OCI-LY7 (cell line): ENCODE data around the gene GET4. TPM values are rescaled to one million over a fixed set of nuclear protein-coding genes. Genes with fewer than 3 reads are reported as not detected.

Experiments used
- BruUV-seq: library from RNA; stranded (reverse); fragments of 400-500 nt; replicated peaks from 2 replicates; lab custom pipeline; 2021; lab: Mats Ljungman, UMichigan
- CTCF ChIA-PET: fragments of 300-600 bp; sonication (Branson Sonifier 250); formaldehyde crosslinking; loops from one replicate; lab custom pipeline; 2022; ENCODE audit warnings: antibody characterized with exemption; ENCODE audit not compliant: unreplicated experiment; lab: Charles Lee
- POLR2A ChIA-PET: fragments of 300-600 bp; sonication (Branson Sonifier 250); formaldehyde crosslinking; loops from one replicate; lab custom pipeline; 2022; ENCODE audit warnings: antibody characterized with exemption; lab: Charles Lee
- DNase-seq: peaks from one replicate; pipeline ENCODE4 v3.0.0-alpha.2; 2015; ENCODE audit warnings: low spot score
- H2AFZ ChIP-seq: fragments of 200-600 bp; sonication (generic), shearing (Covaris generic); 2 replicates; pipeline ENCODE4 v1.6.1; 2014; ENCODE audit warnings: mild to moderate bottlenecking, antibody characterized with exemption, low read length, moderate library complexity
- H3K27ac ChIP-seq: fragments of 200-600 bp; sonication (generic); 2 replicates; pipeline ENCODE4 v1.5.1; 2014; ENCODE audit warnings: mixed run types, low read depth, mild to moderate bottlenecking, moderate library complexity, low read length, inconsistent platforms; ENCODE audit not compliant: poor library complexity, severe bottlenecking
- H3K36me3 ChIP-seq: fragments of 200-600 bp; sonication (generic); 2 replicates; pipeline ENCODE4 v1.6.1; 2014; ENCODE audit warnings: mild to moderate bottlenecking, antibody characterized with exemption, low read length, moderate library complexity, mixed read lengths; ENCODE audit not compliant: insufficient read depth
- H3K4me1 ChIP-seq: fragments of 200-600 bp; sonication (generic); 2 replicates; pipeline ENCODE4 v1.5.1; 2014; ENCODE audit warnings: mild to moderate bottlenecking, low read length; ENCODE audit not compliant: insufficient read depth, poor library complexity, severe bottlenecking
- H3K4me2 ChIP-seq: fragments of 200-600 bp; sonication (generic); 2 replicates; pipeline ENCODE4 v1.6.1; 2014; ENCODE audit warnings: mild to moderate bottlenecking, low read length
- H3K4me3 ChIP-seq: fragments of 200-600 bp; sonication (generic); 2 replicates; pipeline ENCODE4 v1.5.1; 2014; ENCODE audit warnings: mild to moderate bottlenecking, low read depth, low read length; ENCODE audit not compliant: poor library complexity, severe bottlenecking
- H3K79me2 ChIP-seq: fragments of 200-600 bp; sonication (generic); 2 replicates; pipeline ENCODE4 v1.6.1; 2016; ENCODE audit warnings: low read depth, mild to moderate bottlenecking, low read length, moderate library complexity, mixed read lengths; ENCODE audit not compliant: insufficient read depth
- H3K9me2 ChIP-seq: fragments of 200-600 bp; sonication (generic); 2 replicates; pipeline ENCODE4 v1.6.1; 2016; ENCODE audit warnings: mild to moderate bottlenecking, low read length, mixed read lengths; ENCODE audit not compliant: insufficient read depth
- H3K9me3 ChIP-seq: fragments of 200-600 bp; sonication (generic); 2 replicates; pipeline ENCODE4 v1.6.1; 2014; ENCODE audit warnings: mild to moderate bottlenecking, mixed run types, low read length, mixed read lengths
- H4K20me1 ChIP-seq: fragments of 200-600 bp; sonication (generic); 2 replicates; pipeline ENCODE4 v1.6.1; 2014; ENCODE audit warnings: mild to moderate bottlenecking, antibody characterized with exemption, low read length, moderate library complexity, mixed read lengths; ENCODE audit not compliant: insufficient read depth
- CTCF ChIP-seq: fragments of 200-600 bp; sonication (generic); conservative IDR thresholded peaks from 2 replicates; pipeline ENCODE4 v1.5.1; 2014; ENCODE audit warnings: mild to moderate bottlenecking, antibody characterized with exemption, low read length, moderate library complexity, mixed read lengths
- EZH2phosphoT487 ChIP-seq: fragments of 200-600 bp; sonication (generic); IDR thresholded peaks from 2 replicates; pipeline ENCODE4 v1.6.1; 2018; ENCODE audit warnings: low read depth, borderline replicate concordance, mild to moderate bottlenecking, mixed run types, antibody characterized with exemption, low read length, moderate library complexity, mixed read lengths
- intact Hi-C: fragments of 100-400 bp; cut with micrococcal nuclease; formaldehyde crosslinking; loops from one replicate; pipeline ENCODE4 v1.10.0; 2022; ENCODE audit not compliant: unreplicated experiment
- total RNA-seq, 2 experiments: library from RNA; depleted of rRNA in 1 of 2; stranded (reverse); fragments of >200 nt in 1 of 2; shearing (Covaris generic) in 1 of 2; gene quantifications; 2 replicates each; pipeline ENCODE4 v1.2.3, GENCODE V29; 2014 to 2022

The GET4 gene
- total RNA-seq, 2 experiments from 2014 or later = 46.3 to 54.5 TPM

DNA sequence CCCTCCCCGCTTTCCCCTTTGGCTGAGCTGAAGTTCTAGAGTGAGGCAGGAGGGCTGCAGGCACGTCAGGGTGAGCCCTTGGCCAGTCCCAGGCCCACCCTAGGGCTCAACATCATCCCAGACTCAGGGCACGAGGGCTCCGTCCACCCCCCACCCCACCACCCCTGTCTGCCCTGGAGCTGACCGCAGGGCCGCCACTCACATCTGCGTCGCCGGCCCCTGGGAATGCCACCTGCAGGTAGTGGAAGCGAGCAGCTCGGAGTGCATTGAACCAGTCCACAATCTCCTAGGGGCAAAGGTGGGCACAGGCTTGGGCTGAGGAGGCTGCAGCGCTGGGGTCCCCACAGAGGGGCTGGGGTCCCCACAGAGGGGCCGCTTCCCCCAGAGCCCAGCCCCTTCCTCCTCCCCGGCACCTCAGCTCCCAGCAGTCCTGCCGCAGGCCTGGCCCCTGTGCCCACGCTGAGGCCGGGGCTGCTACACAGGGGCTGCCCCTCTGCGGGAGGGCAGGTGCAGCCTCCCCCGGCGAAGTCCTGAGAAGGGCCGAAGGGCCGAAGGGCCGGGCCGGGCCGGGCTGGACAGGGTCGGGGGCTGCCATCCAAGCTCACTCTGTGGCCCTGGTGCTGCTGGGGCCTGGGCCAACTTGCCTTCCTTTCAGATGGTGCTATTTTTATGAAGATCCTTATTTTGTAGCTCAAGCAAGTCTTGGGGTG lies 24.1 kb downstream of the GET4 start:
- Histone ChIP-seq H2AFZ (no peak overlapping the region), H3K27ac (no peak overlapping the region), H3K36me3 (peaks cover 16% of the 10 kb centered on the region), H3K9me3 (no peaks in the 10 kb centered on the region), H3K4me2 (no peak overlapping the region), H3K79me2 (no peaks in the 10 kb centered on the region), H3K4me1 (no peaks in the 10 kb centered on the region), H3K4me3 (no peak overlapping the region), H3K9me2 (no peaks in the 10 kb centered on the region), H4K20me1 (no peaks in the 10 kb centered on the region)
- POLR2A ChIA-PET = interaction anchor here (0.6 to 0.7 kb wide), 2 partner anchors 16 to 82 kb away, joined by 3 to 5 read pairs; no protein-coding TSS in a partner anchor
- TF ChIP-seq EZH2phosphoT487 (no peak), CTCF (no peak)
- CTCF ChIA-PET = no interaction called here
- no peak for DNase-seq
- no TSS peak for BruUV-seq
- intact Hi-C loops = loop anchor here (1.0 kb wide), 1 partner anchor 24 kb away; the partner anchor contains the start of gene GET4

DNA sequence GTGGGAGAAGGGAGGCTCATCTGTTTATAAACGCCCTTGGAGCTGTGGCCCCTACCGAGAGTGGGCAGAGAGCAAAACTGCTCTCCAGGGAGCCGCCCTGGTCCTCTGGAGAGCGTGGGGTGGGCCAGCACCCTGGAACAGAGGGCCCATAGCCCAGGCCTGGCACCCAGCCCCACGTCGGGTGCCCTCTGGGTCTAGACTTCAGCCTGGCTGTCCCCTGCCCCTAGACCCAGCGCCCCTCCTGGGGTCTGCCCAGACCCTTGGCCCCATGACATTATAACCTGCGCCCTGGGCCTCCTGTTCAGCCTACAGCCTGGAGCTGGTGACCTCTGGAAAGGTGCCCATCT lies 24.7 kb downstream of the GET4 start:
- Histone ChIP-seq H3K27ac (no peak overlapping the region), H3K4me2 (no peak overlapping the region), H3K9me3 (no peaks in the 10 kb centered on the region), H3K79me2 (no peaks in the 10 kb centered on the region), H3K4me1 (no peaks in the 10 kb centered on the region), H4K20me1 (no peaks in the 10 kb centered on the region), H3K4me3 (no peak overlapping the region), H3K36me3 (peaks cover 10% of the 10 kb centered on the region; the same call in 1 of the 2 replicates), H3K9me2 (no peaks in the 10 kb centered on the region), H2AFZ (no peak overlapping the region)
- ChIA-PET POLR2A (interaction anchor here (0.7 kb wide), 1 partner anchor 83 kb away, joined by 5 read pairs; no protein-coding TSS in a partner anchor), CTCF (no interaction called here)
- intact Hi-C loops = loop anchor here (1.0 kb wide), 1 partner anchor 25 kb away; the partner anchor contains the start of gene GET4
- TF ChIP-seq CTCF (no peak), EZH2phosphoT487 (no peak)
- DNase-seq = no peak
- no TSS peak for BruUV-seq
